Measurements from ENCODE around the gene NAA15.
A peak's percentile ranks its signal among the peaks of the same experiment; 100 is the strongest.

NAA15 gene

GRCh38 chr4:139279760-139280620 is 21.3 kb upstream of the NAA15 start, which contains the start of gene MGARP:
MGARP (minus strand) TSS chr4:139280225; CDS start chr4:139280158, 67 bp downstream.
- peaks cover 8% of the 10 kb centered on the region for H3K36me3 Mint-ChIP-seq (ENCODE audit: low read depth)
- peaks cover 9% of the 10 kb centered on the region for H3K9me3 Mint-ChIP-seq
- no peak within 1 kb of the TSS for H3K27ac Mint-ChIP-seq
- peaks cover 50% of the 10 kb centered on the region for H3K27me3 Mint-ChIP-seq
- peaks cover 20% of the 10 kb centered on the region for H3K4me1 Mint-ChIP-seq (ENCODE audit: low read depth)
- intact Hi-C loops (cut with micrococcal nuclease): no loop called here
- H3K4me3 Mint-ChIP-seq: peak within 1 kb of the TSS; percentile 79

GRCh38 chr4:139282065-139282720 is 19.1 kb upstream of the NAA15 start:
- peaks cover 10% of the 10 kb centered on the region for H3K36me3 Mint-ChIP-seq (ENCODE audit: low read depth)
- peaks cover 20% of the 10 kb centered on the region for H3K4me1 Mint-ChIP-seq (ENCODE audit: low read depth)
- intact Hi-C loops (cut with micrococcal nuclease): no loop called here
- H3K9me3 Mint-ChIP-seq: peaks cover 14% of the 10 kb centered on the region
- H3K4me3 Mint-ChIP-seq: no peak overlapping the region
- peaks cover 44% of the 10 kb centered on the region for H3K27me3 Mint-ChIP-seq
- H3K27ac Mint-ChIP-seq: no peak overlapping the region

GRCh38 chr4:139282721-139283075 is 18.6 kb upstream of the NAA15 start:
- Mint-ChIP-seq H3K36me3 (ENCODE audit: low read depth) (peaks cover 13% of the 10 kb centered on the region), H3K9me3 (peaks cover 14% of the 10 kb centered on the region), H3K27ac (no peak overlapping the region), H3K4me3 (no peak overlapping the region), H3K4me1 (ENCODE audit: low read depth) (peaks cover 20% of the 10 kb centered on the region), H3K27me3 (peaks cover 44% of the 10 kb centered on the region)
- intact Hi-C loops (cut with micrococcal nuclease): no loop called here

- intact Hi-C loops (cut with micrococcal nuclease): no loop called here
- Mint-ChIP-seq H3K9me3 (peaks cover 14% of the 10 kb centered on the region), H3K4me3 (no peak overlapping the region), H3K27ac (no peak overlapping the region), H3K4me1 (ENCODE audit: low read depth) (no peaks in the 10 kb centered on the region), H3K36me3 (ENCODE audit: low read depth) (peaks cover 49% of the 10 kb centered on the region), H3K27me3 (peaks cover 10% of the 10 kb centered on the region)
These were observed 15.1 kb upstream of the NAA15 start for GRCh38 chr4:139286186-139286698.

- peaks cover 11% of the 10 kb centered on the region for H3K4me1 Mint-ChIP-seq (ENCODE audit: low read depth)
- H3K4me3 Mint-ChIP-seq: peak overlapping the region; percentile 88
- no peaks in the 10 kb centered on the region for H3K27me3 Mint-ChIP-seq
- peak overlapping the region; percentile 97 for H3K27ac Mint-ChIP-seq
- H3K9me3 Mint-ChIP-seq: no peaks in the 10 kb centered on the region
- peaks cover 44% of the 10 kb centered on the region for H3K36me3 Mint-ChIP-seq (ENCODE audit: low read depth)
- intact Hi-C loops (cut with micrococcal nuclease): loop anchor here (5.0 kb wide), 1 partner anchor 263 kb away; no protein-coding TSS in a partner anchor
These were observed 5.9 kb upstream of the NAA15 start for GRCh38 chr4:139295206-139295941.

GRCh38 chr4:139295942-139296299 is 5.4 kb upstream of the NAA15 start:
- Mint-ChIP-seq H3K9me3 (no peaks in the 10 kb centered on the region), H3K27me3 (no peaks in the 10 kb centered on the region), H3K4me1 (ENCODE audit: low read depth) (peaks cover 16% of the 10 kb centered on the region), H3K36me3 (ENCODE audit: low read depth) (peaks cover 42% of the 10 kb centered on the region), H3K4me3 (peak overlapping the region; percentile 88), H3K27ac (peak overlapping the region; percentile 97)
- intact Hi-C loops (cut with micrococcal nuclease): loop anchor here (5.0 kb wide), 1 partner anchor 264 kb away; no protein-coding TSS in a partner anchor

- H3K4me3 Mint-ChIP-seq: no peak overlapping the region
- no peak overlapping the region for H3K27ac Mint-ChIP-seq
- H3K36me3 Mint-ChIP-seq (ENCODE audit: low read depth): peaks cover 42% of the 10 kb centered on the region
- H3K9me3 Mint-ChIP-seq: no peaks in the 10 kb centered on the region
- intact Hi-C loops (cut with micrococcal nuclease): loop anchor here (5.0 kb wide), 1 partner anchor 265 kb away; no protein-coding TSS in a partner anchor
- peaks cover 19% of the 10 kb centered on the region for H3K4me1 Mint-ChIP-seq (ENCODE audit: low read depth)
- no peaks in the 10 kb centered on the region for H3K27me3 Mint-ChIP-seq
These were observed 4.3 kb upstream of the NAA15 start for GRCh38 chr4:139297001-139297410.

- H3K4me1 Mint-ChIP-seq (ENCODE audit: low read depth): peaks cover 30% of the 10 kb centered on the region
- intact Hi-C loops (cut with micrococcal nuclease): loop anchor here (5.0 kb wide), 1 partner anchor 267 kb away; no protein-coding TSS in a partner anchor
- H3K9me3 Mint-ChIP-seq: no peaks in the 10 kb centered on the region
- H3K4me3 Mint-ChIP-seq: no peak overlapping the region
- peaks cover 29% of the 10 kb centered on the region for H3K36me3 Mint-ChIP-seq (ENCODE audit: low read depth)
- no peak overlapping the region for H3K27ac Mint-ChIP-seq
- H3K27me3 Mint-ChIP-seq: no peaks in the 10 kb centered on the region
These were observed 1.8 kb upstream of the NAA15 start for GRCh38 chr4:139299536-139299935.

GRCh38 chr4:139300431-139301112 is 733 bp upstream of the NAA15 start:
- Mint-ChIP-seq H3K4me1 (ENCODE audit: low read depth) (peaks cover 30% of the 10 kb centered on the region), H3K36me3 (ENCODE audit: low read depth) (peaks cover 31% of the 10 kb centered on the region), H3K4me3 (peak overlapping the region; percentile 89), H3K27ac (peak overlapping the region; percentile 92), H3K27me3 (no peaks in the 10 kb centered on the region), H3K9me3 (no peaks in the 10 kb centered on the region)
- intact Hi-C loops (cut with micrococcal nuclease): loop anchor here (2.0 to 5.0 kb wide), 3 partner anchors 124 to 218 kb away; partner anchors contain the start of genes ELF2 and RAB33B

- peaks cover 41% of the 10 kb centered on the region for H3K36me3 Mint-ChIP-seq (ENCODE audit: low read depth)
These were observed 711 bp downstream of the NAA15 start, which contains the start of gene NDUFC1 for GRCh38 chr4:139301821-139302611. NDUFC1 (minus strand) TSS chr4:139302477; CDS start chr4:139295798, 6,679 bp downstream.

GRCh38 chr4:139304920-139305319 is 3.6 kb downstream of the NAA15 start:
- Mint-ChIP-seq H3K27ac (no peak overlapping the region), H3K27me3 (no peaks in the 10 kb centered on the region), H3K4me1 (ENCODE audit: low read depth) (peaks cover 37% of the 10 kb centered on the region), H3K4me3 (no peak overlapping the region), H3K36me3 (ENCODE audit: low read depth) (peaks cover 46% of the 10 kb centered on the region), H3K9me3 (no peaks in the 10 kb centered on the region)
- intact Hi-C loops (cut with micrococcal nuclease): loop anchor here (5.0 kb wide), 2 partner anchors 147 to 223 kb away; partner anchors contain the start of gene RAB33B

More at GRCh38 chr4:139301821-139302611, 711 bp downstream of the NAA15 start, which contains the start of gene NDUFC1:
- intact Hi-C loops (cut with micrococcal nuclease): loop anchor here (2.0 to 5.0 kb wide), 3 partner anchors 125 to 220 kb away; partner anchors contain the start of genes ELF2 and RAB33B
- Mint-ChIP-seq H3K27ac (peak within 1 kb of the TSS; percentile 92), H3K4me1 (ENCODE audit: low read depth) (peaks cover 40% of the 10 kb centered on the region), H3K27me3 (no peaks in the 10 kb centered on the region), H3K9me3 (no peaks in the 10 kb centered on the region), H3K4me3 (peak within 1 kb of the TSS; percentile 89)

- Mint-ChIP-seq H3K36me3 (ENCODE audit: low read depth) (peaks cover 6% of the 10 kb centered on the region), H3K4me1 (ENCODE audit: low read depth) (peaks cover 62% of the 10 kb centered on the region), H3K27ac (peak overlapping the region; percentile 41), H3K9me3 (no peaks in the 10 kb centered on the region), H3K4me3 (no peak overlapping the region), H3K27me3 (no peaks in the 10 kb centered on the region)
- intact Hi-C loops (cut with micrococcal nuclease): no loop called here
These were observed 10.6 kb downstream of the NAA15 start for GRCh38 chr4:139311909-139312308.
